Measurements from ENCODE around the gene IDH3G.
"Not testable (repeated sequence)": the region's sequence is repeated elsewhere in the genome, so short reads cannot be mapped to it uniquely, and the experiment has no call there.

IDH3G gene

DNA sequence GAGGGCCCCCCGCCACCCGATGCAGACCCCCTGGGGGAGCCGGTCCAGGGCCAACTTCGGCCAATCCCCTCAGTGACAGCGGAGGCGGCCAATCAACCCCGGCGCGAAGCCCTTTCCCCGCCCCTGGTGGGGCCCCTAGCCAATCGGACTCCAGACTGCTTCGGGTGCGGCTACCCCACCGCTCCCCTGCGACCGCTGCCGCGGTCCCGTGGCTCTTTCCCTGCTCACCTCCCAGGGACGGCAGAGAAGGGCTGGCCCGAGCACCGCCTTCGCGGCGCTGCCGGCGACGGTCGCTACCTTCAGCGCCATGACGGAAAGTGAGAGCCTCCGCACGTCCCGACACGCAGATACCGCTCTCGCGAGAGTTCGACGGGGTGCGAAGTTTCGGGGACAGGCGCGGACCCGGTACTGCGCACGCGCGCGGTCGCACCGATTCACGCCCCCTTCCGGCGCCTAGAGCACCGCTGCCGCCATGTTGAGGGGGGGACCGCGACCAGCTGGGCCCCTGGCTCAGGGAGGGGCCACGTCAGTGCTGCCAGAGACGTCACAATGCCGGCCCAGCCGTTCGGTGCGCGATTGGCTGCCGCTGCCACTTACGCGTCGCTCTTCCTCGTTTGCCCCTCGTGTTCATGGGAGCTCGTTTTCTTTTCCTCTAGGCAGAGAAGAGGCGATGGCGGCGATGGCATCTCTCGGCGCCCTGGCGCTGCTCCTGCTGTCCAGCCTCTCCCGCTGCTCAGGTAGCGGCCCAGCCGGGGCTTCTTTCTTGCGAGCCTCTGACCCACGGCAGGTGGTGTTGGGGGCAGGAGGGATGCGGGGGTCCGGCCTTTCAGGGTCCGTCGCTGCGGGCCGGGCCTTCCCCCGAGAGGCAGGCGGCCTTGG is at the start of gene IDH3G, which contains the start of gene SSR4:
TSS of gene IDH3G (minus strand) at position 358 of the 879 bp plus-strand sequence. CDS start at position 309, 49 bp downstream.
TSS of gene SSR4 (plus strand) at position 651 of the 879 bp plus-strand sequence. CDS start at position 671, 20 bp downstream.
- DNase-seq, result peak; percentile 93

DNA sequence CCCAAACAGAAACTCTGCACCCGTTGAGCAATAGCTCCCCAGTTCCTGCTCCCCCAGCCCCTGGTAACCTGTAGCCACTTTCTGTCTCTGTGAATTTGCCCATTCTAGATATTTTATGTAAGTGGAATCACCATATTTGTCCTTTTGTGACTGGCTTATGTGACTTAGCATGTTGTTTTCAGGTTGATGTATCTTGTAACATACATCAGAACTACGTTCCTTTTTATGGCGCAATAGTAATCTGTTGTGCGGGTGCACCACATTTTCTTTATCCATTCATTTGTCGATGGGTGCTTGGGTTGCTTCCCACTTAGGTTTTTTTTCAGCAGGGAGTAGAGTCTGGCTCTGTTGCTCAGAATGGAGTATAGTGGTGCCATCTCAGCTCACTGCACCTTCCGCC is 42.7 kb upstream of the IDH3G start:
- no peak for DNase-seq

DNA sequence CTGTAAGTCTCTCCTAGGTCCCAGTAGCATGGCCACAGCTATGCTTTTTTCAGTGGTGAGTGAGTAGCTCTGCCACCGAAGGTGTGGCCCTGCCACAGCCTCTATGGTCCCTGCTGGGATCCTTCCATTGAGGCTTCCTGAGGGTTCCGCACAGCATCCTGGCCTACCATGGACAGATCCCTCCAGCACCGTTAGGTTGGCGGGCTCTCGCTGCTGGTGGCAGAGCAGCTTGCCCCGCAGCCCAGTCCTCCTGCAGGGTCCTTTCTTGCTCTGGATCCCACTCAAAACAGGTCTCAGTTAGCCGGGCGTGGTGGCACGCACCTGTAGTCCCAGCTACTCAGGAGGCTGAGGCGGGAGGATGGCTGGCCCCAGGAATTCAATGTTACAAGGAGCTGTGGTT is 38.6 kb upstream of the IDH3G start:
- no peak for DNase-seq

DNA sequence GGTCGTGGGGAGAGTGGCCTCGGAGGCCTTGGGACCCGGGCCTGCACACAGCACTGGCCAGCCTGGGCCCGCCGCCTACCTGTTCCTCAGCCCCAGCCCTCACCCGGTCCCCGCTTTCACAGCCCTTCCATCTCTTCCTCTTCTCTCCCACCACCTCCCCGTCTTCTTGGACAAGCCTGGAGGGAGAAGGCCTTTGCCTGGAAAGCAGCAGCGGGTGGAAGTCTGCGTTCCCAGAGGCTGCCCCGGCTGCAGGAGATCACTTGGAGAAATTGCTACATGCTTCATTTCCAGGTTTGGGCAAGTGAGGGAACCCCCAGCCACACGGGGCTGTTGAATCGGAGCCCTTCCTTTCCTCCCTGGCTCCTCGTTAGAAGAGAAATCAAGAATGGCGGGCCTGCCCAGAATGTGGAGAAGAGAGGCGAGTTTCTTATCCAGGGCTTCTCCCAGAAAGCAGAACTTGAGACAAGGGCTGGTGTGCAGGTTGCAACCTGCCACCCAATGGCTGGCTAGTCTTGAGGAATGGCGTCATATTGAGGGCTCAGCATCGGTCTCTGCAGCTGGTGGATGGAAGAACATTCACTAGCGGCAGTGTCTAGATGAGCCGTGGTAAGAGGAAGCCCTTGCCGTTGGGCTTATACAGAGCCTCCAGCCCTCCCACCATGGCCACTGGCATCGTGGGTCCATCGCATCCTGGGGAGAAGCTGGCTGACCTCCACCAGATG is 37.4 kb upstream of the IDH3G start:
- DNase-seq, result no peak

DNA sequence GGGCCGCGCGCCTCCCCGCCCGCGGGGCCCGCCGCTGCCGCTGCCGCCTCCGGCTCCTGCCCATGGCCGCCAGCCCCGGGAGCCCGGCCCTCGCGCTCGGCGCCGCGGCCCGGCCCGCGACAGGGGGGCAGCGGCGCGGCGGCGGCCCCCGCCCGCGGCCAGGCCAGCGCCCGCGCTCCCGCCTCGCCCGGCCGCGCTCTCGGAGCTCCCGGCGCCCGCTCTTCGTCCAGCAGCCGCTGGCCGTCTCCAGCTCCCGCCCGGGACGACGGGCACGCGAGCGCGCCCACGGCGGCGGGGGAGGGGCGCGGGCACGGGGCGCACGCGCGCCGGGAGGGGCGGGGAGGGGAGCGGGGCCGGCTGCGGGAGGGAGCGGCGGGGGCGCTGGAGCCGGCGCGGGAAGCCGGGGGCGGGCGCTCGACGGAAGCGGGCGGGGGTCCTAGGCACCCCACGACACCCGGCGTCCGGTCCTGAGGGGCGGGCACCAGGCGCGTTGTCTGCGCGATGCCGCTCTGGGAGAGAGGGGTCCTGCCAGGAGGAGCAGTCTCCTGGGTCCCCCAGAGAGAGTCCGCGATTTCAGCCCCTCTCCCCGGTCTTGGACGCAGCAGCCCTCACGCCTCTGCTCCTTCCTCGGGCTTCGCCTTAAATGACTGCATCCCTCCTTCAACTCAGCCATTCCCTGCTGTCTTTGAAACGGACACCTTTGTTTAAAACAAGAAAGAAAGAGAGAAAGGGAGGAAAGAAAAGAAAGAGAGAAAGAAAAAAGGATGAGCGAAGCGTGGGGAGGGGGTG is 36.7 kb upstream of the IDH3G start:
- no peak for DNase-seq

DNA sequence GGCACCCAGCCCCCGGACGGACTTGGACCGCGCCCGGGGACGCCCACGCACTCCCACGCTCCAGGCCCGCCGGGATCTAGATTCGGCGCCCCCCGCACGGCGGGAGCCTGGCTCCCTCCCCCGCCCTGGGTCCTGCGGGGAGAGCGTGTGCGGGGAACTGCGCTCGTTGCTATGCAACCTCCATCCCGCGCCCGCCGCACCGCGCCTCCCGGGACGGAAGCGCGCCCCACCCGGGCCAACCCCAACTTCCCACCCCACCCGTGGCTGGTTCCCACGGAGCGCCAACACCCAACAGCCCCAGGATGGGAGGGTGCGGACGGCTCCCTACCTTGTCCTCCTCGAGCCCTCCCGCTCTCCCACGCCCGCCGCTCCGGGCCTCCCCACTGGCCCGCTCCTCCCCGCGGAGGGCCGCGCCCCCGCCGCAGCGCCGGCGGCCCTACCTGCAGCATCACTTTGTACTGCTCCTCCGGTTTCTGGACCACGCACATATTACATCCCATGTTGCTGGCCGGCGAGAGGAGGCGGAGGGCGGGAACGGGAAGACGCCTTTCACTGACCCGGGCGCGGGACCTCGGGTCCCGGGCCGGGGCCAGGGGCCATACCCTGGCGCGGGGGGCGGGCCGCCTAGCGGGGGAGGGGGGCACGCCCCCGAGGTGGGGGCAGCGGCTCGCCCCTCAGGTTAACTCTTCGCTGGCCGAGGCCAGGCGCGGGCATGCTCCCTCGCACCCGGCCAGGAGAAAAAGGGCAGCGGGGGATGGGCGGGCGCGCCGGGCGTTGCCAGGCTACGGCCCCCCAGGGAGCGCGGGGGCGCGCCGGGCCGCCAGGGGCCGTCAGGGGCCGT is 35.8 kb upstream of the IDH3G start, which contains the start of gene PDZD4:
TSS of gene PDZD4 (minus strand) at position 746 of the 841 bp plus-strand sequence. CDS start at position 500, 246 bp downstream.
- DNase-seq, result no peak

DNA sequence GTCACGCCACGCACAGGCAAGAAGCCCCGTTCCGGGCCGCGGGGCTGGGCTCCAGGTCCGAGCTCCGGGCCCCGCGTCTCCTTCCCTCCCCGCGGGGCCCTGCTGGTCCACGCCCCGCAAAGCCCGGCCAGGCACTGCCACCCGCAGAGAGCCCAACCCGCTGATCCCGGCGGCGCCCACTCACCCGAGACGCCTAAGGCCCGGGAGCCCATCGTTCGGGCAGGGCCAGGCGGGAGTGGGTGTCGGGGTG is 35.3 kb upstream of the IDH3G start:
- no peak for DNase-seq

DNA sequence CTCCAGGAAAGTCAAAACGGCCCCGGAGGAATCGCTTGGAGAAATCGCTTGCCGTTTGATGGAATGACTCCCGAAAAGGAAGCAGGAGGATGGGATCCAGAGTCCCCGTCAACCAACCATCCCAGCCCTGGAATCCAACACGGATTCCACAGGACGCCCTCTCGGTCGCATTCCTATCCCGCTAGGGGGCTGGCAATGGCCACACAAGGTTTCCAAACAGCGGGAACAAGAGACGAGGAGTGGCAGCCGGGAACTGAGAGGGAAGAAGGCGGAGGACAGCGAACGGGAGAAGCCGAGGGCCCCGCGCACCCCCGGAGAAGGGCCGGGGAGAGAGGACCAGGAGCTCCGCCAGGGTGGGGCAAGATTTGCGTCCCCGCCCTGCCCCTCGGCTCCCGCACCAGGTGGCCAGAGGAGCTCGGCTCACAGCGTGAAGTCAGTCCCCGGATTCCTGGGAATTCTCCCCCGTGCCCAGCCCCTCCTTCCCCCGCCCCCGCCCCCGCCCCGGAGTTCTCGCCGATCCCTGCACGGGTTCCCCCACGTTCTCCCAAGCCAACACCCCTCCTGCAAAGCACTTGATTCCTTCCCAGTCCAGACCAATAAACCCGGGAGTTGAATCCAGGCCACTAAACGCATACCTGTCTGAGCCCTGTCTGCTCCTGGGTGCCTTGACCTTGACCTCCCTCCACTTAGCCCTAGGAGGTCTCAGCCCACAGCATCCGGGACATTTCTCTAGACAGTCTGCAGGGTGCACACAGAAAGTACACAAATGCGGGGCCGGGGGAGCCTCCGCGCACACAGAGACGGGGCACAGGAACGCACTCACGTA is 34.8 kb upstream of the IDH3G start:
- no peak for DNase-seq

DNA sequence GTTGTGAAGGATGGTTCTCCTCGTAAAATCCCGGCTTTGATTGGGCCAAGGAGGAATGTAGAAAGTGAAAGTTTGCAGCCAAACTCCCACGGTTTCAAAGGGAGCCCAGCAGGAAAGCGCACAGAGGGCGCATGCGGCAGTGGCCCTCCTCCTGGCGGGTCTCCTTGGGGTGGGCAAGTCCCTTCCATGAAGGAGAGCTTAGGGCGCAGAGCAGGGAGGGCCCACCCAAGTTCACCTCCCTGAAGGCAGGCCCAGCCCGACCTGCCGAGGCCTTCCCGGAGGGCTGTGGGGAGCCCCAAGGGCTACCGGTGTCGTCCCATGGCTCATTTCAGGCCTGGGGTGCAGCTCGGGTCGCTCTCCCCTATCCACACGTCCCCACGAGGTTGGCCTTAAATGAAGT is 34.1 kb upstream of the IDH3G start:
- no peak for DNase-seq

DNA sequence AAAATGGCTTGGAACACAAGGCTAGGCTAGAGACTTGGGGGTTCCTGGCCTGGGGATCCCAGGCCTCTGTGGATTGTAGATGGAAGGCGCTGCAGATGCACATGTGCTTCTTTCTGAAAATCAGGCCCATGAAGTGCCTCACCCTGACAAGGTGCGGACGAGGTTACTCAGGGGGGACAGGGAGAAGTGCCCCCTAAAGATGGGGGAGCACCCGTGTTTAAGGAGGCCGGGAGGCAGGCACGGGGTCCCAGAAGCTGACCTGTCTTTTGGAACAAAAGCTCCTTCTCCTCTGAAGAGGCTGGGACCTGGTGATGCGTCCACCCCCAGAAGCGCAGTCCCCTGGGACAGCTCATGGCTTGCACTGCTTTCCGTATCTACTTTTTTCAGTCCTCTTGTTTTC is 33.7 kb upstream of the IDH3G start:
- no peak for DNase-seq

DNA sequence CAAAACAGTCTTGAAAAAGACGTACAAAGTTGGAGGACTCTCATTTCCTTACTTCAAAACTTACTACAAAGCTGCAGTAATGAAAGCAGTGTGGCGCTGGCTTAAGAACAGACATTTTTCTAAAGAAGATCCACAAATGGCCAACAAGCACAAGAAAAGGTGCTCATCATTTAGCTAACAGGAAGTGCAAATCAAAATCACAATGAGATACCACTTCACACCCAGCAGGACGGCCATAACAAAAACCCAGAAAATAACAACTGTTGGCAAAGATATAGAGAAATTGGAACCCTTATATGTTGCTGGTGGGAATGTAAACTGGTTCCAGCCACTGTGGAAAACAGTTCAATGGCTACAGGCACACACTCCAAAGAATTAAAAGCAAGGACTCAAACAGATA is 32.8 kb upstream of the IDH3G start:
- no peak for DNase-seq

DNA sequence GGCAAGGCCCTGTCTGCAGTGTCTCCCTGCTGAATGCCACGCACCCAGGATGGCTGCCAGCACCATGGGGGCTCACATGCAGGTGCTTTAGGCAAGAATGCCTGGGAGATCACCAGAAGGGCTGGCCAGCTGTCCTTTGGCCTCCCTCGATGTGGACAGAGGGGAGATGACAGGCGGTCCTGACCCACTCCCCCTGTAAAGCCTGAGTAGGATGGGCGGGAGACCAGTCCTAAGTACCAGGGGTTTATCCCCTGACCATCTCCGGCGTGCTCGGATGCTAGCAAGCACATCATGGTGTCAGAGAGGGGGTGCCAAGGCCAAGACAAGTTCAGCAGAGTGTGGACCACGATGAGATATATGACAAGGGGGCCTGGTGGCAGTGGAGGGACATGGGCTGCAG is 30.9 kb upstream of the IDH3G start:
- DNase-seq, result no peak

DNA sequence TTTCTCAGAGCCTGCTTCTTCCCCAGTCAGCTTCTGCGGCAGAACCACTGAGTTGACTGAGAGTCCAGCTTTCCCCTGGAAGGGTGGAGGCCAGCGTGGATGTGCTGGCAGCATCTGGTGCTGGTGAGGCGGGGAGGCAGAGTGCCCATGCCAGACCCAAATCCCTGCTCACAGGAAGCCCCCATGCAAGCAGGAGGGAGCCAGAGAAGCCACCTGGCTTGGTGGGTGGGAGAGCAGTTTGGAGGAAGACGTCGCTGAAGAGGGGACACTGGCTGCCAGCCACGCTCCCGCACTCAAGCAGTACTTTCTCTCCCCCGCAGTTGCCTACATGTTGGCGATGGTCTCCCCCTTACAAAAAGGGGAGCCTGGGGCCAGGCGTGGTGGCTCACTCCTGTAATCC is 30.2 kb upstream of the IDH3G start:
- DNase-seq, result no peak

DNA sequence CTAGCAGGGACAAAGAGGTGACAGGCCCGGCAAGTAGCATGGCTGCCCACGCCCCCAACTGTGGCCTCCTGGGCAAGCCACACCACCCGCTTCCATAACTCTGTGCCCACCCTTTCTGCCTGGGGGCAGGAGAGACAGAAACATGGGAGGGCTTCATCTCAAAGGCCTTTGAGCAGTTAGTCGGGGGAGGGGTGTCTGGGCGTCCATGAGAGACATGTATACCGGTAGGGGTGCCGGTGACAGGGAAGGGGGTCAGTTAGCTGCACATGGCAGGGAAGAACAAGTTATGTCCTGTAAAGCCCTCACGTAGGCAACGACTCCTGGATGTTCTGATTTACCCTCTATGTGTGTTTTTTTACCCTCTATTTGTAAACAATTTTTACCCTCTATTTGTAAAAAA is 26.9 kb upstream of the IDH3G start:
- no peak for DNase-seq

DNA sequence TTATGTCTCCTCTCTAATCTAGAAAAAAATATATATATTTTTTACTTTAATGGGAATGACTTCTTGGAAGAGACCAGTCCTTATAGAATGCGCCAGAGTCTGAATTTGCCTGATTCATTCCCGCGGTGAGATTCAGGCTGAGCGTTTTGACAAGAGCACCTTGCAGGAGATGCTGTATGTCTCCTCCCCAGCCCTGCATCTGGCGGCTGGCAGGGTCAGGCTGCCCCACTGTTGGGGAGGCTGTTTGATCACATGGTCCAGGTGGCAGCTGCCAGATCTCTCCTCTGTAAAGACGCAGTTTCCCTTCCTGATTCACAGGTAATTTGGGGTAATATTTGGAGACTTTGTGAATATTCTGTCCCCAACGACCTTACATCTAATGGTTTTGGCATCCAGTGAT is 26.4 kb upstream of the IDH3G start:
- no peak for DNase-seq

DNA sequence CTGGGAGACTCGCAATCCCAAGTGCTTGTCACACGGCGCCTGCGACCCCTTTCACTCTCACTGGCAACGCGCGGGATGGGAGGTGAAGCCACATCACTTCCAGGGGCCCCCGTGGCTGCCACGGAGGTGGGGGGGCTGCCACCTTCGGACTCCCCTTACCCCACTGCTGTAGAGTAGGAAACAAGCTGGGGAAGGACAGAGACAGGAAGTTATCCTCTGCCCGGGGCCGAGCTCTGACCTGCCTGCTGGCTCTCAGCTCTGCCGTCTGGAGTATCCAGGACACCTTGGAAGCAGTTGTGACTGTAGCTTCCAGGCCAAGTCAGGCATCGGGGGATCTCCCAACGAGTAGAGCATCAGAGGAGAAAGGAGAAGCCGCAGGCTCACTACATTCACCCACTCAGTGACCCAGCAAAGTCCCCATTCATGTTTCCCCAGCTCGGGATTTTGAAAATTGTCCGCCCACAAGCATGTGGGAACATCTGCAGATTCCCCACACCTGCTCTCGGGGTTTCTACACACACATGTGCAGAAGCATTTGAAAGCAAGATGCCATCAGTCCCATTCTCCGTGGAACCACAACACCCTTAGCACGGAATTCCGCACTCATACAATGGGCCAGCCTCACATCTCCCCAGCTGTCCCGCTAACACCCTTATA is 25.3 kb upstream of the IDH3G start:
- DNase-seq, result no peak

DNA sequence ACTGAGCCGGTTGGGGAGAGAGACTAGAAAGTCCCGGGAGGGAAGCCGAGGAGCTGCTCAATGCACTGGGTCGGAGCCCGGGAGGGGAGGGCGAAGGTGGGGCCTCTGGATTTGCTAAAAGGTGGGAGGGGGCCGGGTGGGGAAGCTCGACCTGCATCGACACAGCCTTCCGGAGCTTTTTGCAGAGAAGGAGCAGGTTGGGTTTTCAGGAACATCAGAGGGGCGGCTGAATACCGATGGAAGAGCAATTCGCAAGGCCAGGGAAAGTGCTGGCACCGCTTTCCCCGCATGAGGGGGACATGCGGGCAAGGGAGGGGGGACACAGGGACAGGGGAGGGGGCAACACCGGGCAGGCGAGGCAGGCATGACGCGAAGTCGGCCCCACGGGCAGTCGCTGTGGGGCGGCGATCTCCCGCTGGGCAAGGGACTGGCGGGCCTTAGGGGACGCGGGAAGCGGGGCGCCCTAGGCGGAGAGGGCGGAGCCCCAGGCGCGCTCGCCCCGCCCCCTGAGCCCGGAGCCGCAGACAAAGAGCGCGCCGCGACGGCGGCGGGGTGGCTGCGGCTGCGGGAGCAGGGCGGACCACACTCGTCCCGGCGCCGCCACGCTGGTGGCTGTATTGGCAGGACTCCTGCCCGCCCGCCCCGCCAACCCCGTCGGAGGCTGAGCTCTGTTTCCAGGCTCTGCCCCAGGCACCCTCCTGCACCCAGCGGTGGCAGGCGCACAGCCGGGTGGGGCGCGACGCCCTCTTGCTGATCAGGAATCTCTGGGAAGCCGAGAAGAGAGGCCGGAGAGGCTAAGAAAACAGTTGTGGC is 24.6 kb upstream of the IDH3G start:
- peak; percentile 69 for DNase-seq

DNA sequence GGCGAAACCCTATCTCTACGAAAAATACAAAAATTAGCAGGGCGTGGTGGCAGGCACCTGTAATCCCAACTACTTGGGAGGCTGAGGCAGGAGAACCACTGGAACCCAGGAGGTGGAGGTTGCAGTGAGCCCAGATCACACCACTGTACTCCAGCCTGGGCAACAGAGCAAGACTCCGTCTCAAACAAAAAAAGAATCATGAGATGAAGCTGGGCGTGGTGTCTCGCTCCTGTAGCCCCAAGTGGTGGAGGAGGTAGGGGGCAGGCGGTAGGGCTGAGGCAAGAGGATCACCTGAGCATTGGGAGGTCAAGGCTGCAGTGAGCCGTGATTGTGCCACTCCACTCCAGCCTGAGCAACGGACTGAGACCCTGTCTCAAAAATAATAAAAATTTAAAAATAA is 23.9 kb upstream of the IDH3G start:
- DNase-seq, result not testable (repeated sequence)

DNA sequence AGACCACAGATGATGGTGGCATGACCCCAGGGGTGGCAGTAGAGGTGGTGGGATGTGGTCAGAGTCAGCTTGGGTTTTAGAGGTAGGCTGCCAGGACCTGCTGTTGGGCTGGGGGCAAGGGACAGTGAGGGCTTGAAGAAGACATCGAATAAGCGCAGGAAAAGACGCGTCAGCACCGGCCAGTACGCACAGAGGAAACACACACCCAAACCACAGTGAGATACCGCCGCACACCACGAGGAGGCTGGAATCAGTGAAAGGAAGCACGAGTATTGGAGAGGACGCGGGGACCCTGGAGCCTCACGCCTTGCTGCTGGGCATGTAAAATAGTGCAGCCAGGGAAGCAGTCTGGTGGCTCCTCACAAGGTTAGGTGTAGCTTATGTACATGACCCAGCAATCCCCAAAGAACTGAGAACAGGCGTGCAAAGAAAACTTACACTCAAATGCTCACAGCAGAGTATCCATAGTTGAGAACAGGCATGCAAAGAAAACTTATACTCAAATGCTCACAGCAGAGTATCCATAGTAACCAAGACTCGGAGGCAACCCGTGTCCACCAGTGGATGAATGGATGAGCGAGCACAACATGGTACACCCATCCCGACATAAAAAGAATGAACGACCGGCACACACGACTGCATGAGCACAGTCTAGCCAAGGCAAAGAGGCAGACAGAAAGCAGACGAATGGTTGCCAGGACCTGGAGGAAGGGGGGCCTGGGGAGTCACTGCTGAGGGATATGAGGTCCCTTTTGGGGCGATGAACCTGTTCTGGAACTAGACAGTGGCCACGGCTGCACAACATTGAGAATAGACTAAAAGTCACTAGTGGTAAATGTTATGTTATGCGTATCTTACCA is 22.9 kb upstream of the IDH3G start:
- DNase-seq, result peak; percentile 50

Measured in activated CD8-positive, alpha-beta memory T cell treated with anti-CD3 and anti-CD28 coated beads, Interleukin-2, amount 50 U/mL, for 48 hours (primary cell).